Astrocyte (in vitro differentiated cells and primary cell): ENCODE data around the gene METRN.

Experiments used
- CTCF ChIP-seq: IDR thresholded peaks from 2 replicates; pipeline ENCODE4 v1.5.1; 2011; ENCODE audit warnings: low read depth, mild to moderate bottlenecking, inconsistent platforms, low read length, moderate library complexity; ENCODE audit not compliant: insufficient read depth
- EZH2 ChIP-seq: IDR thresholded peaks from 2 replicates; pipeline ENCODE4 v1.6.1; 2012; ENCODE audit warnings: mild to moderate bottlenecking, low read length, inconsistent platforms; ENCODE audit not compliant: insufficient read depth

GRCh38 chr16:728890-729744 lies 14.2 kb downstream of the METRN start:
- no peak for TF ChIP-seq CTCF
- no peak for TF ChIP-seq EZH2
